ENCODE measurements around the gene SLC35A3. TPM values are rescaled to one million over a fixed set of nuclear protein-coding genes. Genes with fewer than 3 reads are reported as not detected.

The SLC35A3 gene
- total RNA-seq, 1 donor from 2014 or later = 38.9 TPM

GRCh38 chr1:100010804-100011203, 41.0 kb downstream of the SLC35A3 start:
- TF ChIP-seq CTCF (IDR thresholded peaks at IDR 0.05) = no peak
- no peak for TF ChIP-seq EZH2phosphoT487 (IDR thresholded peaks at IDR 0.05)
- no peaks in the 10 kb centered on the region for H3K9me3 ChIP-seq (ENCODE audit: low read depth)

GRCh38 chr1:100019220-100019619, 49.4 kb downstream of the SLC35A3 start:
- Mint-ChIP-seq H3K4me1 (no peaks in the 10 kb centered on the region), H3K4me3 (no peak overlapping the region), H3K9me3 (no peaks in the 10 kb centered on the region), H3K36me3 (peaks cover 6% of the 10 kb centered on the region), H3K27me3 (ENCODE audit: insufficient read depth, low read depth) (no peaks in the 10 kb centered on the region), H3K27ac (no peak overlapping the region)
- H3K4me3 ChIP-seq = no peak overlapping the region
- no peaks in the 10 kb centered on the region for H3K4me1 ChIP-seq
- no peaks in the 10 kb centered on the region for H3F3A ChIP-seq (ENCODE audit: low read depth)
- DNase-seq (ENCODE audit: low spot score) = no peak
- H3K36me3 ChIP-seq = peaks cover 3% of the 10 kb centered on the region
- no peaks in the 10 kb centered on the region for H4K20me1 ChIP-seq (ENCODE audit: low read depth)
- H3K9me3 ChIP-seq (ENCODE audit: low read depth) = no peaks in the 10 kb centered on the region
- H3K4me2 ChIP-seq = no peak overlapping the region
- H2AFZ ChIP-seq (replicated peaks) = no peak overlapping the region
- TF ChIP-seq EZH2phosphoT487 (IDR thresholded peaks at IDR 0.05) (no peak), EZH2 (IDR thresholded peaks at IDR 0.05) (no peak), CTCF (IDR thresholded peaks at IDR 0.05) (no peak)
- H3K27me3 ChIP-seq = no peaks in the 10 kb centered on the region
- H3K79me2 ChIP-seq (ENCODE audit: low read depth) = no peaks in the 10 kb centered on the region
- no peak overlapping the region for H3K27ac ChIP-seq
- H3K9ac ChIP-seq = no peak overlapping the region

More at GRCh38 chr1:100010804-100011203, 41.0 kb downstream of the SLC35A3 start:
- H3K4me3 Mint-ChIP-seq = no peak overlapping the region
- Histone ChIP-seq H3K9ac (no peak overlapping the region), H3K27me3 (no peaks in the 10 kb centered on the region), H3F3A (ENCODE audit: low read depth) (no peaks in the 10 kb centered on the region), H2AFZ (replicated peaks) (no peak overlapping the region), H3K4me2 (no peak overlapping the region), H3K27ac (no peak overlapping the region), H3K36me3 (no peaks in the 10 kb centered on the region), H3K4me3 (no peak overlapping the region), H4K20me1 (ENCODE audit: low read depth) (no peaks in the 10 kb centered on the region), H3K4me1 (no peaks in the 10 kb centered on the region), H3K79me2 (ENCODE audit: low read depth) (no peaks in the 10 kb centered on the region)
- no peak overlapping the region for H3K27ac Mint-ChIP-seq
- DNase-seq (ENCODE audit: low spot score) = no peak
- peaks cover 4% of the 10 kb centered on the region for H3K36me3 Mint-ChIP-seq
- H3K4me1 Mint-ChIP-seq = no peaks in the 10 kb centered on the region
- H3K27me3 Mint-ChIP-seq (ENCODE audit: insufficient read depth, low read depth) = no peaks in the 10 kb centered on the region
- peaks cover under 1% of the 10 kb centered on the region for H3K9me3 Mint-ChIP-seq

- peaks cover 2% of the 10 kb centered on the region for H3K36me3 Mint-ChIP-seq
- TF ChIP-seq EZH2 (IDR thresholded peaks at IDR 0.05) (no peak), EZH2phosphoT487 (IDR thresholded peaks at IDR 0.05) (no peak), CTCF (IDR thresholded peaks at IDR 0.05) (no peak)
- Histone ChIP-seq H3F3A (ENCODE audit: low read depth) (no peaks in the 10 kb centered on the region), H2AFZ (replicated peaks) (no peak overlapping the region), H3K9ac (no peak overlapping the region), H3K4me2 (no peak overlapping the region), H4K20me1 (ENCODE audit: low read depth) (no peaks in the 10 kb centered on the region), H3K4me3 (no peak overlapping the region), H3K79me2 (ENCODE audit: low read depth) (no peaks in the 10 kb centered on the region), H3K4me1 (no peaks in the 10 kb centered on the region), H3K27ac (no peak overlapping the region), H3K9me3 (ENCODE audit: low read depth) (no peaks in the 10 kb centered on the region), H3K27me3 (no peaks in the 10 kb centered on the region), H3K36me3 (peaks cover 3% of the 10 kb centered on the region)
- H3K27me3 Mint-ChIP-seq (ENCODE audit: insufficient read depth, low read depth) = no peaks in the 10 kb centered on the region
- H3K27ac Mint-ChIP-seq = no peak overlapping the region
- no peaks in the 10 kb centered on the region for H3K4me1 Mint-ChIP-seq
- DNase-seq (ENCODE audit: low spot score) = no peak
- no peaks in the 10 kb centered on the region for H3K9me3 Mint-ChIP-seq
- H3K4me3 Mint-ChIP-seq = no peak overlapping the region
These were observed 53.7 kb downstream of the SLC35A3 start for GRCh38 chr1:100023482-100023881.

All from neural progenitor cell (in vitro differentiated cells).